PC-3 (cell line): ENCODE results near the gene PIM3. TPM values are rescaled to one million over a fixed set of nuclear protein-coding genes. Genes with fewer than 3 reads are reported as not detected.

Experiments used
- ATAC-seq: fragments of 200-7000 bp; cut with Tn5 transposase; 2 replicates; pipeline ENCODE4 v1.9.1; 2020; ENCODE audit warnings: mild to moderate bottlenecking, moderate library complexity
- BruUV-seq: library from RNA; stranded (reverse); fragments of 400-500 nt; replicated peaks from 2 replicates; lab custom pipeline; 2021; lab: Mats Ljungman, UMichigan
- CTCF ChIA-PET: fragments of 300-600 bp; sonication (Branson Sonifier 250); formaldehyde crosslinking; loops from one replicate; lab custom pipeline; 2022; ENCODE audit warnings: antibody characterized with exemption; lab: Charles Lee
- POLR2A ChIA-PET: fragments of 300-600 bp; sonication (Branson Sonifier 250); formaldehyde crosslinking; loops from one replicate; lab custom pipeline; 2022; ENCODE audit warnings: antibody characterized with exemption; ENCODE audit not compliant: unreplicated experiment; lab: Charles Lee
- DNase-seq: peaks from one replicate; pipeline ENCODE4 v3.0.0-alpha.2; 2015
- H2AFZ ChIP-seq: fragments of 300-600 bp; sonication (generic); 2 replicates; pipeline ENCODE4 v1.6.0; 2016; ENCODE audit warnings: antibody characterized with exemption, low read length
- H3F3A ChIP-seq: fragments of 300-600 bp; sonication (generic); one replicate; pipeline ENCODE4 v1.6.0; 2017; ENCODE audit warnings: antibody characterized with exemption, low read length, control low read depth, mild to moderate bottlenecking; ENCODE audit not compliant: unreplicated experiment
- H3K27ac ChIP-seq: fragments of 300-600 bp; sonication (generic); 2 replicates; pipeline ENCODE4 v1.5.1; 2016; ENCODE audit warnings: mild to moderate bottlenecking, low read length
- H3K27me3 ChIP-seq: fragments of 300-600 bp; sonication (generic); 2 replicates; pipeline ENCODE4 v1.6.1; 2016; ENCODE audit warnings: low read length, mixed read lengths
- H3K36me3 ChIP-seq: fragments of 300-600 bp; sonication (generic); 2 replicates; pipeline ENCODE4 v1.6.1; 2016; ENCODE audit warnings: low read depth, mixed run types, low read length, mixed read lengths
- H3K4me1 ChIP-seq: fragments of 300-600 bp; sonication (generic); 2 replicates; pipeline ENCODE4 v1.5.1; 2016; ENCODE audit warnings: low read length; ENCODE audit not compliant: insufficient read depth
- H3K4me2 ChIP-seq: fragments of 300-600 bp; sonication (generic); 2 replicates; pipeline ENCODE4 v1.6.0; 2016; ENCODE audit warnings: low read length
- H3K4me3 ChIP-seq: fragments of 300-600 bp; sonication (generic); 2 replicates; pipeline ENCODE4 v1.5.1; 2016; ENCODE audit warnings: mild to moderate bottlenecking, low read length, mixed read lengths
- H3K79me2 ChIP-seq: fragments of 300-600 bp; sonication (generic); 2 replicates; pipeline ENCODE4 v1.6.1; 2017; ENCODE audit warnings: low read length, mixed read lengths
- H3K9ac ChIP-seq: fragments of 300-600 bp; sonication (generic); 2 replicates; pipeline ENCODE4 v1.6.0; 2016; ENCODE audit warnings: mild to moderate bottlenecking, low read length
- H3K9me2 ChIP-seq: fragments of 300-600 bp; sonication (generic); replicated peaks from 2 replicates; pipeline ENCODE4 v1.6.1; 2016; ENCODE audit warnings: mixed run types, low read length, mixed read lengths
- H3K9me3 ChIP-seq: fragments of 300-600 bp; sonication (generic); 2 replicates; pipeline ENCODE4 v1.6.1; 2016; ENCODE audit warnings: low read length, mixed read lengths
- H4K20me1 ChIP-seq: fragments of 300-600 bp; sonication (generic); 2 replicates; pipeline ENCODE4 v1.6.1; 2016; ENCODE audit warnings: low read length, mixed read lengths
- EZH2 ChIP-seq: fragments of 300-600 bp; sonication (generic); IDR thresholded peaks from one replicate; pipeline ENCODE4 v1.6.1; 2017; ENCODE audit warnings: antibody characterized with exemption, mild to moderate bottlenecking, low read length; ENCODE audit not compliant: unreplicated experiment
- EZH2phosphoT487 ChIP-seq: fragments of 300-600 bp; sonication (generic); IDR thresholded peaks from 2 replicates; pipeline ENCODE4 v1.6.1; 2018; ENCODE audit warnings: mild to moderate bottlenecking, antibody characterized with exemption, low read length, borderline replicate concordance
- intact Hi-C: fragments of 100-400 bp; cut with micrococcal nuclease; formaldehyde crosslinking; loops from 2 replicates; pipeline ENCODE4 v1.9.0; 2023
- total RNA-seq: library from RNA; depleted of rRNA; stranded (reverse); fragments of >200 nt; gene quantifications from 2 replicates; pipeline ENCODE4 v1.2.3, GENCODE V29; 2014
- TF ChIP-seq, protein P1 (sequence below): fragments of 300-600 bp; sonication (generic); conservative IDR thresholded peaks from 2 replicates; pipeline ENCODE4 v1.5.1; 2017; ENCODE audit warnings: antibody characterized with exemption, low read depth, mild to moderate bottlenecking, low read length

PIM3 gene
- total RNA-seq, 1 experiment from 2014 or later: 61.7 TPM

DNA sequence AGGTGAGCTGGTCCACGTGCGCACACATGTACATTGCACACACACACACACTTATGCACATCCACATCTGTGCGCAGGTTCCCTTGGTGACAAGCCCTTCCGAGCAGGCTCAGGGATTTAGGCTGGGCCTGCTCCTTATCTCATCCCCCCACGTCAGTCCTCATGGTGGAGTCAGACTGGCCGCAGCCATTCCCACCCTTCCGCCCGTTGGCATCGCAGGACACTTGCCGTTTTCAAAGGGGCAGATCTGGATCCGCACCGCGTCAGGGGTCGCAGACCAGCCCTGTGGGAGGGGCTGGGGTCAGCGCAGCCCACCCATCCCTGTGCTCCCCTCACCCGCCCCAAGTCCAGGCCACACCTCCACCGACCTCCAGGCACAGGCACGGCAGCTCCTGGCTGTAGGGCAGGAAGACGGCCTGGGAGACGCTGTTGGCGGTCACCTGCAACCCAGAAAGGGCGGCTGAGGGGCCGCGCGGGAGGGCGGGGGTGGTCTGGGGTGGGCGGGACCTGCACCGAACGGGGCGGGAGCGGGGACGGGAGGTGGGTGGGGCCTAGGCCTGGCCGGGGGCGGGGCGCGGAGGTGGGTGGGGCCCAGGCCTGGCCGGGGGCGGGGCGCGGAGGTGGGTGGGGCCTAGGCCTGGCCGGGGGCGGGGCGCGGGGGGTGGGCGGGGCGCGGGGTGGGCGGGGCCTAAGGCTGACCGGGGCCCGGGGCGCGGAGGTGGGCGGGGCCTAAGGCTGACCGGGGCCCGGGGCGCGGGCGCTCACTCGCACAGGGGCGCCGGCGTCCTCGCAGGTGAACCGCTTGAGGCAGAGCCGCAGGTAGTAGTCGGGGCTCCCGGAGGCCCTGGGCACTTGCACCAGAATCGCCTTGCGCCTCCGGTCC is 38.7 kb downstream of the PIM3 start:
- Histone ChIP-seq H3K4me1 (no peaks in the 10 kb centered on the region), H4K20me1 (no peaks in the 10 kb centered on the region), H3K9me3 (no peaks in the 10 kb centered on the region), H3K4me3 (no peak overlapping the region), H2AFZ (no peak overlapping the region), H3K4me2 (no peak overlapping the region), H3K9me2 (no peaks in the 10 kb centered on the region), H3K36me3 (no peaks in the 10 kb centered on the region), H3K79me2 (no peaks in the 10 kb centered on the region), H3F3A (no peaks in the 10 kb centered on the region), H3K27me3 (no peaks in the 10 kb centered on the region), H3K9ac (no peak overlapping the region), H3K27ac (no peak overlapping the region)
- no peak for TF ChIP-seq EZH2phosphoT487
- TF ChIP-seq, protein P1, sequence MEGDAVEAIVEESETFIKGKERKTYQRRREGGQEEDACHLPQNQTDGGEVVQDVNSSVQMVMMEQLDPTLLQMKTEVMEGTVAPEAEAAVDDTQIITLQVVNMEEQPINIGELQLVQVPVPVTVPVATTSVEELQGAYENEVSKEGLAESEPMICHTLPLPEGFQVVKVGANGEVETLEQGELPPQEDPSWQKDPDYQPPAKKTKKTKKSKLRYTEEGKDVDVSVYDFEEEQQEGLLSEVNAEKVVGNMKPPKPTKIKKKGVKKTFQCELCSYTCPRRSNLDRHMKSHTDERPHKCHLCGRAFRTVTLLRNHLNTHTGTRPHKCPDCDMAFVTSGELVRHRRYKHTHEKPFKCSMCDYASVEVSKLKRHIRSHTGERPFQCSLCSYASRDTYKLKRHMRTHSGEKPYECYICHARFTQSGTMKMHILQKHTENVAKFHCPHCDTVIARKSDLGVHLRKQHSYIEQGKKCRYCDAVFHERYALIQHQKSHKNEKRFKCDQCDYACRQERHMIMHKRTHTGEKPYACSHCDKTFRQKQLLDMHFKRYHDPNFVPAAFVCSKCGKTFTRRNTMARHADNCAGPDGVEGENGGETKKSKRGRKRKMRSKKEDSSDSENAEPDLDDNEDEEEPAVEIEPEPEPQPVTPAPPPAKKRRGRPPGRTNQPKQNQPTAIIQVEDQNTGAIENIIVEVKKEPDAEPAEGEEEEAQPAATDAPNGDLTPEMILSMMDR: no peak
- no peak for TF ChIP-seq EZH2
- ATAC-seq (no peak), DNase-seq (no peak)
- no TSS peak for BruUV-seq
- ChIA-PET CTCF (no interaction called here), POLR2A (no interaction called here)
- intact Hi-C loops: no loop called here

DNA sequence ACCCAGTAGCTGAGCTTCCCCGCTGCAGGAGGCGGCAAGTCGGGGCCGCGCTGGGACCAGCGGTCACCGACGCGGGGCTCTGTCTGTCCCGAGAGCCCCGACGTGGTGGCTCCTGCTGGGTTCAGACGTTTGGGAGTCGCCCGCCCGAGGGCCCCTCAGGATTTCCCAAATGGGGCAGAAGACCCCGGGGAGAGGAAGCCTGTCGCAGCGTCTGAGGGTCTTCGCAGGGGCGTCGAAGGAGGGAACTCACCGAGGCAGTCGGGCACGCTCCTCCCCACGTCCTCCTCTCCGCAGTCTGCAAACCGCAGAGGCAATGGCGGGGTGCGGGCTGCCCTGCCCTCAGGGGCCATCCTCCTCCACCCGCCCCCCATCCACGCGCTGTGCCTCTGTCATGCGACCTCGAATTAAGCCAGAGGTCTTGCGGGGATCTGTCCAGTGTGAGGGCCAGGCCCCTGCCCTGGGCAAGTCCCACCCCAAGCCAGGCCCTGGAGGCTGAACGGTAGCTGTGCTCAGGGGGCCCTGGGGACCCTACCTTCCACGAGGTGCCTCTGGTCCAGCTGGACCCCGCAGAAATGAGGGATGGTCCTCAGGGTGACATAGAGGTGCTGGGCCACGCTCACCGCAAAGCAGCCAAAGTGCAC is 39.5 kb downstream of the PIM3 start:
- Histone ChIP-seq H3K36me3 (no peaks in the 10 kb centered on the region), H3K79me2 (no peaks in the 10 kb centered on the region), H3K4me1 (no peaks in the 10 kb centered on the region), H3K27me3 (no peaks in the 10 kb centered on the region), H3F3A (no peaks in the 10 kb centered on the region), H3K27ac (no peak overlapping the region), H3K4me2 (no peak overlapping the region), H2AFZ (no peak overlapping the region), H3K9me3 (no peaks in the 10 kb centered on the region), H3K9me2 (no peaks in the 10 kb centered on the region), H4K20me1 (no peaks in the 10 kb centered on the region), H3K9ac (no peak overlapping the region), H3K4me3 (no peak overlapping the region)
- CTCF ChIA-PET: no interaction called here
- POLR2A ChIA-PET: no interaction called here
- TF ChIP-seq EZH2phosphoT487 (no peak), EZH2 (no peak)
- TF ChIP-seq, protein P1: no peak
- no TSS peak for BruUV-seq
- DNase-seq (no peak), ATAC-seq (no peak)
- intact Hi-C loops: no loop called here
